HepG2 (cell line): Measurements from ENCODE around the gene MMS19. TPM values are rescaled to one million over a fixed set of nuclear protein-coding genes. Genes with fewer than 3 reads are reported as not detected.
A peak's percentile ranks its signal among the peaks of the same experiment; 100 is the strongest.

Experiments
- HOXA9 ChIP-seq: sonication (generic); formaldehyde crosslinking; IDR thresholded peaks from 2 replicates; pipeline ENCODE4 v1.8.1; 2022; ENCODE audit warnings: missing genetic modification reagents, mild to moderate bottlenecking, moderate library complexity, borderline replicate concordance
- ZNF234 ChIP-seq: sonication (generic); formaldehyde crosslinking; conservative IDR thresholded peaks from 2 replicates; pipeline ENCODE4 v1.5.1; 2020; ENCODE audit warnings: mild to moderate bottlenecking, missing genetic modification reagents
- polyA plus RNA-seq, 8 experiments: library from polyadenylated mRNA; depleted of rRNA in 3 of 8; stranded (reverse) in 7 of 8; unstranded in 1 of 8; fragments of >200 nt; fragmentation: Illumina TruSeq in 4 of 8; extraction: Trizol in 4 of 8; gene quantifications; 2 replicates each; pipeline versions ENCODE4 v1.2.1 to v1.2.3, GENCODE V29; 2011 to 2016; ENCODE audit warnings: low read depth in 4 of 8, missing spikeins in 1 of 8, mixed read lengths in 1 of 8; ENCODE audit not compliant: insufficient read depth in 1 of 8
- total RNA-seq, 5 experiments: library from RNA; depleted of rRNA; stranded (reverse); fragments of >200 nt; fragmentation: Illumina TruSeq; extraction: Trizol; gene quantifications; 2 replicates each; pipeline ENCODE4 v1.2.3, GENCODE V29; 2016; ENCODE audit warnings: low read depth in 1 of 5
- TF ChIP-seq, protein P1 (sequence below): sonication (generic); formaldehyde crosslinking; IDR thresholded peaks from 2 replicates; pipeline ENCODE4 v1.4.0; 2020; ENCODE audit warnings: missing genetic modification reagents
- TF ChIP-seq, protein P2 (sequence below): sonication (generic); formaldehyde crosslinking; IDR thresholded peaks from 2 replicates; pipeline ENCODE4 v1.4.0; 2020; ENCODE audit warnings: missing genetic modification reagents
- TF ChIP-seq, protein P3 (sequence below): sonication (generic); formaldehyde crosslinking; IDR thresholded peaks from 2 replicates; pipeline ENCODE4 v1.4.0; 2020; ENCODE audit warnings: missing genetic modification reagents, borderline replicate concordance
- TF ChIP-seq, protein P4 (sequence below): sonication (generic); formaldehyde crosslinking; IDR thresholded peaks from one replicate; pipeline ENCODE4 v1.5.1; 2020; ENCODE audit warnings: mild to moderate bottlenecking, missing genetic modification reagents; ENCODE audit errors: not compliant biosample characterization

MMS19 gene
- total and polyA plus RNA-seq, 2 of the 13 experiments (the other 11 are each of a cell fraction or from before 2014, with no cell fraction given) = 76.4 to 107 TPM

DNA sequence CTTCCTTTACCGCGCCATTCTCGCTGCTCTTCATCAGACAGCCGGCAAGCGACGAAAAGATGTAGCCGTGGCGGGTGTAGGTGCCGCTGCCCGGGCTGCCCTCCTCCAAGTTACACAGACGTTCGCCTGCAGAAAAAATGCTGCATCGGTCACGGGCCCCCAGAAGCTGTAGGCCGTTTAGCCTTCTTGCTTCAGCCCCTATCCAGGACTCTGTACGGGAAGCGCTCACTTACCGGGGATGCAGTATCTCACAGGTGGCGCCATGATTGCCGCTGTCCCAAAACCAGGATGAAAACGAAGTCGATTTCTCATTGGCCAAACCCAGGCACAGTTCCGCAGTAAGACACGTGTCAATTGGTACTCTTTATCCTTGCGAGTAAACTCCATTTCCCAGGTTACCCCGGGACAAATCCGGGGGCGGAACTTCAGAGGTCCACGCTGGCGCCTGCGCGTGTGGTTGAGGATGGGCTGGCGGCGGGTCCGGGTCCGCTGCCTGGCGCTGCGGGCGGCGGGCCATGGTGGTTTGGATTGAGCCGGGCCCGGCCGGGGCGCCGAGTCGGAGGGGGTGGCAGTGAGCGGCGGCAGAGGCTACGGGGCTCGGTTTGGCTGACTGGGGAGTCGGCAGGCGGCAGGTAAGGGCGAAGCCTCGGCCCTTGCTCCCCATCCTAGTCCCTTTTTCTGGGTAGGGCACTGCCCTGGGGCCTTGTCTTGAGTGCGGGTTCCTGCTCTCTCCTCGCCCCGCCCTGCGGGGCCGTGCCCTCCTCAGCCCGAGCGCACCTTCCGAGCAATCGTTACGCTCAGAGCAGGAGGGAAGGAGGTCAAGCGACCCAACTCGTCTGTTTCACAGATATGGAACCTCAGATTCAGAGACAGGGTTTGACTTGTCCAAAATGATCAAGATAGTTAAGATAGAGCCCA lies 52.2 kb downstream of the MMS19 start, which contains the start of the genes EXOSC1 and ZDHHC16 (continued):
- TF ChIP-seq, protein P1, sequence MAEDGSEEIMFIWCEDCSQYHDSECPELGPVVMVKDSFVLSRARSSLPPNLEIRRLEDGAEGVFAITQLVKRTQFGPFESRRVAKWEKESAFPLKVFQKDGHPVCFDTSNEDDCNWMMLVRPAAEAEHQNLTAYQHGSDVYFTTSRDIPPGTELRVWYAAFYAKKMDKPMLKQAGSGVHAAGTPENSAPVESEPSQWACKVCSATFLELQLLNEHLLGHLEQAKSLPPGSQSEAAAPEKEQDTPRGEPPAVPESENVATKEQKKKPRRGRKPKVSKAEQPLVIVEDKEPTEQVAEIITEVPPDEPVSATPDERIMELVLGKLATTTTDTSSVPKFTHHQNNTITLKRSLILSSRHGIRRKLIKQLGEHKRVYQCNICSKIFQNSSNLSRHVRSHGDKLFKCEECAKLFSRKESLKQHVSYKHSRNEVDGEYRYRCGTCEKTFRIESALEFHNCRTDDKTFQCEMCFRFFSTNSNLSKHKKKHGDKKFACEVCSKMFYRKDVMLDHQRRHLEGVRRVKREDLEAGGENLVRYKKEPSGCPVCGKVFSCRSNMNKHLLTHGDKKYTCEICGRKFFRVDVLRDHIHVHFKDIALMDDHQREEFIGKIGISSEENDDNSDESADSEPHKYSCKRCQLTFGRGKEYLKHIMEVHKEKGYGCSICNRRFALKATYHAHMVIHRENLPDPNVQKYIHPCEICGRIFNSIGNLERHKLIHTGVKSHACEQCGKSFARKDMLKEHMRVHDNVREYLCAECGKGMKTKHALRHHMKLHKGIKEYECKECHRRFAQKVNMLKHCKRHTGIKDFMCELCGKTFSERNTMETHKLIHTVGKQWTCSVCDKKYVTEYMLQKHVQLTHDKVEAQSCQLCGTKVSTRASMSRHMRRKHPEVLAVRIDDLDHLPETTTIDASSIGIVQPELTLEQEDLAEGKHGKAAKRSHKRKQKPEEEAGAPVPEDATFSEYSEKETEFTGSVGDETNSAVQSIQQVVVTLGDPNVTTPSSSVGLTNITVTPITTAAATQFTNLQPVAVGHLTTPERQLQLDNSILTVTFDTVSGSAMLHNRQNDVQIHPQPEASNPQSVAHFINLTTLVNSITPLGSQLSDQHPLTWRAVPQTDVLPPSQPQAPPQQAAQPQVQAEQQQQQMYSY (CRISPR knock-in tag) = no peak
- TF ChIP-seq ZNF234 (CRISPR knock-in tag) (no peak), HOXA9 (CRISPR knock-in tag) (no peak)
- TF ChIP-seq, protein P2, sequence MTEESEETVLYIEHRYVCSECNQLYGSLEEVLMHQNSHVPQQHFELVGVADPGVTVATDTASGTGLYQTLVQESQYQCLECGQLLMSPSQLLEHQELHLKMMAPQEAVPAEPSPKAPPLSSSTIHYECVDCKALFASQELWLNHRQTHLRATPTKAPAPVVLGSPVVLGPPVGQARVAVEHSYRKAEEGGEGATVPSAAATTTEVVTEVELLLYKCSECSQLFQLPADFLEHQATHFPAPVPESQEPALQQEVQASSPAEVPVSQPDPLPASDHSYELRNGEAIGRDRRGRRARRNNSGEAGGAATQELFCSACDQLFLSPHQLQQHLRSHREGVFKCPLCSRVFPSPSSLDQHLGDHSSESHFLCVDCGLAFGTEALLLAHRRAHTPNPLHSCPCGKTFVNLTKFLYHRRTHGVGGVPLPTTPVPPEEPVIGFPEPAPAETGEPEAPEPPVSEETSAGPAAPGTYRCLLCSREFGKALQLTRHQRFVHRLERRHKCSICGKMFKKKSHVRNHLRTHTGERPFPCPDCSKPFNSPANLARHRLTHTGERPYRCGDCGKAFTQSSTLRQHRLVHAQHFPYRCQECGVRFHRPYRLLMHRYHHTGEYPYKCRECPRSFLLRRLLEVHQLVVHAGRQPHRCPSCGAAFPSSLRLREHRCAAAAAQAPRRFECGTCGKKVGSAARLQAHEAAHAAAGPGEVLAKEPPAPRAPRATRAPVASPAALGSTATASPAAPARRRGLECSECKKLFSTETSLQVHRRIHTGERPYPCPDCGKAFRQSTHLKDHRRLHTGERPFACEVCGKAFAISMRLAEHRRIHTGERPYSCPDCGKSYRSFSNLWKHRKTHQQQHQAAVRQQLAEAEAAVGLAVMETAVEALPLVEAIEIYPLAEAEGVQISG (CRISPR knock-in tag) = peak; percentile 72; the same call in 1 of the 2 replicates
- TF ChIP-seq, protein P3, sequence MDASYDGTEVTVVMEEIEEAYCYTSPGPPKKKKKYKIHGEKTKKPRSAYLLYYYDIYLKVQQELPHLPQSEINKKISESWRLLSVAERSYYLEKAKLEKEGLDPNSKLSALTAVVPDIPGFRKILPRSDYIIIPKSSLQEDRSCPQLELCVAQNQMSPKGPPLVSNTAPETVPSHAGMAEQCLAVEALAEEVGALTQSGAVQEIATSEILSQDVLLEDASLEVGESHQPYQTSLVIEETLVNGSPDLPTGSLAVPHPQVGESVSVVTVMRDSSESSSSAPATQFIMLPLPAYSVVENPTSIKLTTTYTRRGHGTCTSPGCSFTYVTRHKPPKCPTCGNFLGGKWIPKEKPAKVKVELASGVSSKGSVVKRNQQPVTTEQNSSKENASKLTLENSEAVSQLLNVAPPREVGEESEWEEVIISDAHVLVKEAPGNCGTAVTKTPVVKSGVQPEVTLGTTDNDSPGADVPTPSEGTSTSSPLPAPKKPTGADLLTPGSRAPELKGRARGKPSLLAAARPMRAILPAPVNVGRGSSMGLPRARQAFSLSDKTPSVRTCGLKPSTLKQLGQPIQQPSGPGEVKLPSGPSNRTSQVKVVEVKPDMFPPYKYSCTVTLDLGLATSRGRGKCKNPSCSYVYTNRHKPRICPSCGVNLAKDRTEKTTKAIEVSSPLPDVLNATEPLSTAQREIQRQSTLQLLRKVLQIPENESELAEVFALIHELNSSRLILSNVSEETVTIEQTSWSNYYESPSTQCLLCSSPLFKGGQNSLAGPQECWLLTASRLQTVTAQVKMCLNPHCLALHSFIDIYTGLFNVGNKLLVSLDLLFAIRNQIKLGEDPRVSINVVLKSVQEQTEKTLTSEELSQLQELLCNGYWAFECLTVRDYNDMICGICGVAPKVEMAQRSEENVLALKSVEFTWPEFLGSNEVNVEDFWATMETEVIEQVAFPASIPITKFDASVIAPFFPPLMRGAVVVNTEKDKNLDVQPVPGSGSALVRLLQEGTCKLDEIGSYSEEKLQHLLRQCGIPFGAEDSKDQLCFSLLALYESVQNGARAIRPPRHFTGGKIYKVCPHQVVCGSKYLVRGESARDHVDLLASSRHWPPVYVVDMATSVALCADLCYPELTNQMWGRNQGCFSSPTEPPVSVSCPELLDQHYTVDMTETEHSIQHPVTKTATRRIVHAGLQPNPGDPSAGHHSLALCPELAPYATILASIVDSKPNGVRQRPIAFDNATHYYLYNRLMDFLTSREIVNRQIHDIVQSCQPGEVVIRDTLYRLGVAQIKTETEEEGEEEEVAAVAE (CRISPR knock-in tag) = peak; percentile 100
- TF ChIP-seq, protein P4, sequence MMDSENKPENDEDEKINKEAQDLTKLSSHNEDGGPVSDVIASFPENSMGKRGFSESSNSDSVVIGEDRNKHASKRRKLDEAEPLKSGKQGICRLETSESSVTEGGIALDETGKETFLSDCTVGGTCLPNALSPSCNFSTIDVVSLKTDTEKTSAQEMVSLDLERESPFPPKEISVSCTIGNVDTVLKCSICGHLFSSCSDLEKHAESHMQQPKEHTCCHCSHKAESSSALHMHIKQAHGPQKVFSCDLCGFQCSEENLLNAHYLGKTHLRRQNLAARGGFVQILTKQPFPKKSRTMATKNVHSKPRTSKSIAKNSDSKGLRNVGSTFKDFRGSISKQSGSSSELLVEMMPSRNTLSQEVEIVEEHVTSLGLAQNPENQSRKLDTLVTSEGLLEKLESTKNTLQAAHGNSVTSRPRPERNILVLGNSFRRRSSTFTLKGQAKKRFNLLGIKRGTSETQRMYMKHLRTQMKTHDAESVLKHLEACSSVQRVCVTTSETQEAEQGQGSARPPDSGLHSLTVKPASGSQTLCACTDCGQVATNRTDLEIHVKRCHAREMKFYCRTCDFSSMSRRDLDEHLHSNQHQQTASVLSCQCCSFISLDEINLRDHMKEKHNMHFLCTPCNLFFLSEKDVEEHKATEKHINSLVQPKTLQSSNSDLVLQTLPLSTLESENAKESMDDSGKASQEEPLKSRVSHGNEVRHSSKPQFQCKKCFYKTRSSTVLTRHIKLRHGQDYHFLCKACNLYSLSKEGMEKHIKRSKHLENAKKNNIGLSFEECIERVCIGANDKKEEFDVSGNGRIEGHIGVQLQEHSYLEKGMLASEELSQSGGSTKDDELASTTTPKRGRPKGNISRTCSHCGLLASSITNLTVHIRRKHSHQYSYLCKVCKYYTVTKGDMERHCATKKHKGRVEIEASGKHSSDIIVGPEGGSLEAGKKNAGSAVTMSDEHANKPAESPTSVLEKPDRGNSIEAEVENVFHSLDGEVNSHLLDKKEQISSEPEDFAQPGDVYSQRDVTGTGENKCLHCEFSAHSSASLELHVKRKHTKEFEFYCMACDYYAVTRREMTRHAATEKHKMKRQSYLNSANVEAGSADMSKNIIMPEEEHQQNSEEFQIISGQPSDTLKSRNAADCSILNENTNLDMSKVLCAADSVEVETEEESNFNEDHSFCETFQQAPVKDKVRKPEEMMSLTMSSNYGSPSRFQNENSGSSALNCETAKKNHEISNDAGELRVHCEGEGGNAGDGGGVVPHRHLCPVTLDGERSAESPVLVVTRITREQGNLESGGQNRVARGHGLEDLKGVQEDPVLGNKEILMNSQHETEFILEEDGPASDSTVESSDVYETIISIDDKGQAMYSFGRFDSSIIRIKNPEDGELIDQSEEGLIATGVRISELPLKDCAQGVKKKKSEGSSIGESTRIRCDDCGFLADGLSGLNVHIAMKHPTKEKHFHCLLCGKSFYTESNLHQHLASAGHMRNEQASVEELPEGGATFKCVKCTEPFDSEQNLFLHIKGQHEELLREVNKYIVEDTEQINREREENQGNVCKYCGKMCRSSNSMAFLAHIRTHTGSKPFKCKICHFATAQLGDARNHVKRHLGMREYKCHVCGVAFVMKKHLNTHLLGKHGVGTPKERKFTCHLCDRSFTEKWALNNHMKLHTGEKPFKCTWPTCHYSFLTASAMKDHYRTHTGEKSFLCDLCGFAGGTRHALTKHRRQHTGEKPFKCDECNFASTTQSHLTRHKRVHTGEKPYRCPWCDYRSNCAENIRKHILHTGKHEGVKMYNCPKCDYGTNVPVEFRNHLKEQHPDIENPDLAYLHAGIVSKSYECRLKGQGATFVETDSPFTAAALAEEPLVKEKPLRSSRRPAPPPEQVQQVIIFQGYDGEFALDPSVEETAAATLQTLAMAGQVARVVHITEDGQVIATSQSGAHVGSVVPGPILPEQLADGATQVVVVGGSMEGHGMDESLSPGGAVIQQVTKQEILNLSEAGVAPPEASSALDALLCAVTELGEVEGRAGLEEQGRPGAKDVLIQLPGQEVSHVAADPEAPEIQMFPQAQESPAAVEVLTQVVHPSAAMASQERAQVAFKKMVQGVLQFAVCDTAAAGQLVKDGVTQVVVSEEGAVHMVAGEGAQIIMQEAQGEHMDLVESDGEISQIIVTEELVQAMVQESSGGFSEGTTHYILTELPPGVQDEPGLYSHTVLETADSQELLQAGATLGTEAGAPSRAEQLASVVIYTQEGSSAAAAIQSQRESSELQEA = no peak
